Thyroid gland (tissue), 4 donors: ENCODE measurements around the gene ULBP2. TPM values are rescaled to one million over a fixed set of nuclear protein-coding genes. Genes with fewer than 3 reads are reported as not detected.
"Not testable (repeated sequence)": the region's sequence is repeated elsewhere in the genome, so short reads cannot be mapped to it uniquely, and the experiment has no call there.

ENCODE experiments used
- DNase-seq, 2 donors: peaks; one replicate each; pipeline ENCODE4 v3.0.0-alpha.2; 2019
- H3K27ac ChIP-seq, 3 donors: fragments of 200-600 bp; sonication (generic); 1 replicate in 2 of 3; 2 replicates in 1 of 3; pipeline ENCODE4 v1.5.1; 2016 to 2019; ENCODE audit warnings: mild to moderate bottlenecking in 1 of 3, moderate library complexity in 1 of 3
- H3K27me3 ChIP-seq: fragments of 200-600 bp; sonication (generic); one replicate; pipeline ENCODE4 v1.5.1; 2019
- H3K36me3 ChIP-seq, 2 donors: fragments of 200-600 bp; sonication (generic); one replicate each; pipeline ENCODE4 v1.5.1; 2016 to 2019
- H3K4me1 ChIP-seq, 2 donors: fragments of 200-600 bp; sonication (generic); one replicate each; pipeline ENCODE4 v1.5.1; 2017 to 2019
- H3K4me3 ChIP-seq, 3 donors: fragments of 200-600 bp; sonication (generic); replicated peaks in 1 of 3; 1 replicate in 2 of 3; 2 replicates in 1 of 3; pipeline ENCODE4 v1.5.1; 2016; ENCODE audit warnings: mild to moderate bottlenecking in 1 of 3
- H3K9me3 ChIP-seq: fragments of 200-600 bp; sonication (generic); one replicate; pipeline ENCODE4 v1.5.1; 2017
- CTCF ChIP-seq, 6 experiments: fragments of 200-600 bp in 3 of 6; fragments of 450-650 bp in 3 of 6; sonication (generic) in 3 of 6; IDR thresholded peaks; one replicate each; pipeline ENCODE4 v1.5.1; 2016 to 2019; ENCODE audit warnings: antibody characterized with exemption in 6 of 6, mild to moderate bottlenecking in 2 of 6, inconsistent platforms in 1 of 6, moderate library complexity in 1 of 6
- POLR2A ChIP-seq, 2 donors: fragments of 450-650 bp; IDR thresholded peaks; one replicate each; pipeline ENCODE4 v1.6.1; 2017; ENCODE audit warnings: antibody characterized with exemption in 2 of 2, mild to moderate bottlenecking in 2 of 2, moderate library complexity in 1 of 2
- WGBS, 2 donors: methylation state at CpG; one replicate each; pipeline ENCODE4 v1.1.5; 2017; 5-methylcytosine and 5-hydroxymethylcytosine counted together
- intact Hi-C: fragments of 100-400 bp; cut with DNase I; formaldehyde crosslinking; loops from one replicate; pipeline ENCODE4 v1.15.1; 2023
- total RNA-seq, 4 donors: library from RNA; depleted of rRNA; stranded (reverse); fragments of >200 nt; gene quantifications; one replicate each; pipeline ENCODE4 v1.2.3, GENCODE V29; 2016

ULBP2 gene
- total RNA-seq, 4 donors from 2014 or later = 0.78 to 1.5 TPM; not detected in 2

- Histone ChIP-seq H3K9me3 (no peaks in the 10 kb centered on the region), H3K4me3 (no peak overlapping the region), H3K27ac (no peak overlapping the region), H3K36me3 (no peaks in the 10 kb centered on the region), H3K27me3 (no peaks in the 10 kb centered on the region), H3K4me1 (peaks cover 0 to 3% of the 10 kb centered on the region in 2 donors)
- DNase-seq = no peak
- intact Hi-C loops = no loop called here
- WGBS, 2 donors = 87 to 97% methylated on average over 9 to 12 of the region's 18 CpGs
- TF ChIP-seq CTCF (IDR thresholded peaks at IDR 0.05) (no peak), POLR2A (IDR thresholded peaks at IDR 0.05) (no peak)
These were observed 36.4 kb upstream of the ULBP2 start for GRCh38 chr6:149905371-149905910.

DNA sequence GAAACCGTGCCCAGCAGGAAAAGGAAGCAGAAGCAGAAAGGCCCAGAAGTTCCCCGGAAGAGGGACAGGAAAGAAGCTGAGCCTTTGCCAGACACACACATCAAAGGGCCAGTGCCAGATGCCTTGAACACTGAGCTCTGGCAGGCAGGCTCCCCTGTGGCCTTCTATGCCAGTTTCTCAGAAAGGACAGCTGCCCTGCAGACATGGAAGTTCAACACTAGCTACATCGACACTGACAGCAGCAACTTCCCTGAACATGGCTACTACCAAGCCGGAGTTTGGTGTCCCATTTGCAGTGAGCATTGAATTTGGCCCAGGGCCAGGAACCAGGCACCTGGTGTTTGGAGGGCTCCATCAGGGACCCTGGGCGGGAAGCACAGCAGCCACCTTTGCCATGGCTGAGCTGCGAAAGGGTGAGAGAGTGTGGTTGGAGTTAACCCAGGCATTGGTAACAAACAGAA lies 35.9 kb upstream of the ULBP2 start:
- intact Hi-C loops = no loop called here
- Histone ChIP-seq H3K4me3 (no peak overlapping the region), H3K27me3 (no peaks in the 10 kb centered on the region), H3K36me3 (no peaks in the 10 kb centered on the region), H3K4me1 (peaks cover 0 to 3% of the 10 kb centered on the region in 2 donors), H3K27ac (no peak overlapping the region), H3K9me3 (no peaks in the 10 kb centered on the region)
- DNase-seq = no peak
- WGBS, 2 donors = 72 to 91% methylated on average over 5 to 6 of the region's 6 CpGs
- TF ChIP-seq POLR2A (IDR thresholded peaks at IDR 0.05) (no peak), CTCF (IDR thresholded peaks at IDR 0.05) (no peak)

DNA sequence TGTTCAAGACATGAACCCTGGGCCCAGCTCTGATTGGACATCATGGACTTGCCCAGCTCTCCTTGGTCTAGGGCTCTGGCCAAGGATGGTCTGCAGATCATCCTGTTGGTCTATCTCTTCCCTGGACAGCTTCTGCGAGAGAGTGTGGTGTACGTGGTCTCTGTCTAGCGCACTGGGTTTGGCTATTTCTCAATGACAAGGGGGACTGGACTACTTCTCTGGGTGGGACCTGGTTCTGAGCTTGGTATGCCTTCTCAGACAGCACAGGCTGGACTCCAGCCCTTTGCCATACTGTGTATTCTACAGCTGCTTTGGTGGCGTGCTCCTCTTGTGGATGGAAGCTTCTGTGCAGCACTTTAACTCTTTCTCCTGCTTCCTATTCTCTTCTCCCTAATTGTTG lies 35.4 kb upstream of the ULBP2 start:
- Histone ChIP-seq H3K36me3 (no peaks in the 10 kb centered on the region), H3K4me3 (no peak overlapping the region), H3K9me3 (no peaks in the 10 kb centered on the region), H3K27ac (no peak overlapping the region), H3K27me3 (no peaks in the 10 kb centered on the region), H3K4me1 (peaks cover 0 to 3% of the 10 kb centered on the region in 2 donors)
- TF ChIP-seq CTCF (IDR thresholded peaks at IDR 0.05) = no peak
- no peak for TF ChIP-seq POLR2A (IDR thresholded peaks at IDR 0.05)
- intact Hi-C loops = no loop called here
- whole genome bisulfite sequencing, 2 donors = 97 to 99% methylated on average over 4 of the region's 4 CpGs
- no peak for DNase-seq

- Histone ChIP-seq H3K4me3 (no peak overlapping the region), H3K4me1 (peaks cover 0 to 3% of the 10 kb centered on the region in 2 donors), H3K9me3 (no peaks in the 10 kb centered on the region), H3K27me3 (no peaks in the 10 kb centered on the region), H3K27ac (no peak overlapping the region), H3K36me3 (no peaks in the 10 kb centered on the region)
- WGBS, 2 donors = 75 to 89% methylated on average over 2 of the region's 2 CpGs
- DNase-seq = no peak
- intact Hi-C loops = no loop called here
- TF ChIP-seq POLR2A (IDR thresholded peaks at IDR 0.05) = no peak
- no peak for TF ChIP-seq CTCF (IDR thresholded peaks at IDR 0.05)
These were observed 34.5 kb upstream of the ULBP2 start for GRCh38 chr6:149907317-149907716.

GRCh38 chr6:149908480-149908879 lies 33.3 kb upstream of the ULBP2 start:
- H3K9me3 ChIP-seq, intact Hi-C loops, DNase-seq, H3K4me1 ChIP-seq, H3K27me3 ChIP-seq, H3K27ac ChIP-seq, H3K36me3 ChIP-seq, H3K4me3 ChIP-seq: not testable (repeated sequence)
- WGBS, 2 donors = 76 to 87% methylated on average over 4 of the region's 4 CpGs
